Keratinocyte (primary cell): ENCODE data around the gene PHLDB3.

Source experiments
- EZH2 ChIP-seq: IDR thresholded peaks from one replicate; pipeline ENCODE4 v1.6.1; 2012; ENCODE audit warnings: inconsistent platforms, mild to moderate bottlenecking, low read length, moderate library complexity
- TF ChIP-seq, protein P1 (sequence below), 3 experiments: IDR thresholded peaks in 1 of 3; conservative IDR thresholded peaks in 1 of 3; optimal IDR thresholded peaks in 1 of 3; 2 replicates in 2 of 3; 3 replicates in 1 of 3; pipeline versions ENCODE3 to v1.5.1; 2011; ENCODE audit warnings: low read length in 3 of 3, mild to moderate bottlenecking in 3 of 3, moderate library complexity in 2 of 3, control low read depth in 1 of 3, inconsistent platforms in 1 of 3; ENCODE audit not compliant: insufficient read depth in 2 of 3; ENCODE audit errors: extremely low read depth in 1 of 3

DNA sequence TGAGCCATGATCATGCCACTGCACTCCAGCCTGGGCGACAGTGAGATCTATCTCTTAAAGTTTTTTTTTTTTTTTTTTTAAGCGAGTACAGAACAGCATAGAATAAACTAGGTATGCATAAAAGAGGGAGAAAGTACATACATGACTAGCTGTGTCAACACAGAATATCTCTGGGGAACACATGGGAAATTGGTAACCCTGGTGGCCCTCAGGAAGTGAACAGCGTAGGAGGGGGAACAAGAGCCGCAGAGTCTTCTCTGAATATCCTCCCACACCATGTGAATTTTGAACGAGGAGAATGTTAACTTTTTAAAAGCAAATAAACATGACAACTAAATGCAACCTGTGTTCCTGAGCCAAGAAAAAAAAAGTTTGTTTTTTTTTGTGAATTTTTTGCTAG lies 15.2 kb downstream of the PHLDB3 start:
- TF ChIP-seq, protein P1, sequence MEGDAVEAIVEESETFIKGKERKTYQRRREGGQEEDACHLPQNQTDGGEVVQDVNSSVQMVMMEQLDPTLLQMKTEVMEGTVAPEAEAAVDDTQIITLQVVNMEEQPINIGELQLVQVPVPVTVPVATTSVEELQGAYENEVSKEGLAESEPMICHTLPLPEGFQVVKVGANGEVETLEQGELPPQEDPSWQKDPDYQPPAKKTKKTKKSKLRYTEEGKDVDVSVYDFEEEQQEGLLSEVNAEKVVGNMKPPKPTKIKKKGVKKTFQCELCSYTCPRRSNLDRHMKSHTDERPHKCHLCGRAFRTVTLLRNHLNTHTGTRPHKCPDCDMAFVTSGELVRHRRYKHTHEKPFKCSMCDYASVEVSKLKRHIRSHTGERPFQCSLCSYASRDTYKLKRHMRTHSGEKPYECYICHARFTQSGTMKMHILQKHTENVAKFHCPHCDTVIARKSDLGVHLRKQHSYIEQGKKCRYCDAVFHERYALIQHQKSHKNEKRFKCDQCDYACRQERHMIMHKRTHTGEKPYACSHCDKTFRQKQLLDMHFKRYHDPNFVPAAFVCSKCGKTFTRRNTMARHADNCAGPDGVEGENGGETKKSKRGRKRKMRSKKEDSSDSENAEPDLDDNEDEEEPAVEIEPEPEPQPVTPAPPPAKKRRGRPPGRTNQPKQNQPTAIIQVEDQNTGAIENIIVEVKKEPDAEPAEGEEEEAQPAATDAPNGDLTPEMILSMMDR (optimal IDR thresholded peaks at IDR 0.05 in 1 of 3, IDR thresholded peaks at IDR 0.05 in 1 of 3, conservative IDR thresholded peaks at IDR 0.05 in 1 of 3; ENCODE audit: extremely low read depth in 1 of 3, insufficient read depth in 2 of 3, low read length in 3 of 3), result no peak
- TF ChIP-seq EZH2, result no peak
